Peyer's patch (tissue), 4 donors: ENCODE results near the gene SYNRG.

Experiments used
- POLR2A ChIP-seq, 2 donors: fragments of 450-650 bp; IDR thresholded peaks; one replicate each; pipeline ENCODE4 v1.5.1; 2017; ENCODE audit warnings: antibody characterized with exemption in 2 of 2, mild to moderate bottlenecking in 2 of 2, moderate library complexity in 2 of 2
- TF ChIP-seq, protein P1 (sequence below), 6 experiments: fragments of 450-650 bp in 4 of 6; fragments of 200-600 bp in 2 of 6; sonication (generic) in 1 of 6; IDR thresholded peaks; one replicate each; pipeline ENCODE4 v1.5.1; 2017 to 2019; ENCODE audit warnings: antibody characterized with exemption in 6 of 6, mild to moderate bottlenecking in 3 of 6, moderate library complexity in 1 of 6

DNA sequence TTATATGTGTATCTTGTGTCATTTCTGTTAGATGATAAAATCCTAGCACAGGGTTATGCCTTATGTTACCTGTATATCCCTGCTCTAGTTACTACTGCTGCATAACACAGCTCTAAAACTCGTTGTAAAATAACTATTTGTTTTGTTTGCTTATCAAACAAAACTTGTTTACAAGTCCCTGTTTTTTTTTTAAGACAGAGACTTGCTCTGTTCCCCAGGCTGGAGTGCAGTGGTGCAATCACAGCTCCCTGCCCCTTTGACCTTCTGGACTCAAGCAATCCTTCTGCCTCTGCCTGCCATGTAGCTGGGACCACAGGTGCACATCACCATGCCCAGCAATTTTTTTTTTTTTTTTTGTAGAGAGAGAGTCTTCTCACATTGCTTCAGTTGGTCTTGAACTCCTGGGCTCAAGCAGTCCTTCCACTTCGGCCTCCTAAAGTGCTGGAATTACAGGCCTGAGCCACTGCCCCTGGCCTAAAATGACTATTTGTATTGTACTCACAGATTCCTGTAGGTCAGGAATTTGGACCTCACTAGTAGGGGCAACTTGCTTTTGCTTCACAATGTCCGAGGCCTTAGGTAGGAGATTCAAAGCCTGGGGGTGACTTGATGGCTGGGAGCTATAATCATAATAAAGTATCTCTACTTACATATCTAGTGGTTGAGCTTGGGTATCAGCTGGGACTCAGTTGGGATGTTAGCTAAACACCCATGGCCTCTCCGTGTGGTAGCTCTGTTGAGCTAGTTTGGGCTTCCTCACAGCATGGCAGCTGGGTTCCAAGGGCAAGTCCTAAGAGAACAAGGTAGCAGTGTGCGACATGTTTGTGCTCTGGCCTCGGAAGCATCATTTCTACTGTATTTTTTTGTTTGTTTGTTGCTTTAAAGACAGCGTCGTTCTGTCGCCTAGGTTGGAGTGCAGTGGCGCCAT is 106.9 kb downstream of the SYNRG start:
- TF ChIP-seq, protein P1, sequence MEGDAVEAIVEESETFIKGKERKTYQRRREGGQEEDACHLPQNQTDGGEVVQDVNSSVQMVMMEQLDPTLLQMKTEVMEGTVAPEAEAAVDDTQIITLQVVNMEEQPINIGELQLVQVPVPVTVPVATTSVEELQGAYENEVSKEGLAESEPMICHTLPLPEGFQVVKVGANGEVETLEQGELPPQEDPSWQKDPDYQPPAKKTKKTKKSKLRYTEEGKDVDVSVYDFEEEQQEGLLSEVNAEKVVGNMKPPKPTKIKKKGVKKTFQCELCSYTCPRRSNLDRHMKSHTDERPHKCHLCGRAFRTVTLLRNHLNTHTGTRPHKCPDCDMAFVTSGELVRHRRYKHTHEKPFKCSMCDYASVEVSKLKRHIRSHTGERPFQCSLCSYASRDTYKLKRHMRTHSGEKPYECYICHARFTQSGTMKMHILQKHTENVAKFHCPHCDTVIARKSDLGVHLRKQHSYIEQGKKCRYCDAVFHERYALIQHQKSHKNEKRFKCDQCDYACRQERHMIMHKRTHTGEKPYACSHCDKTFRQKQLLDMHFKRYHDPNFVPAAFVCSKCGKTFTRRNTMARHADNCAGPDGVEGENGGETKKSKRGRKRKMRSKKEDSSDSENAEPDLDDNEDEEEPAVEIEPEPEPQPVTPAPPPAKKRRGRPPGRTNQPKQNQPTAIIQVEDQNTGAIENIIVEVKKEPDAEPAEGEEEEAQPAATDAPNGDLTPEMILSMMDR (IDR thresholded peaks at IDR 0.05), result no peak
- TF ChIP-seq POLR2A (IDR thresholded peaks at IDR 0.05), result no peak
